ENCODE data around the gene PDLIM5. TPM values are rescaled to one million over a fixed set of nuclear protein-coding genes. Genes with fewer than 3 reads are reported as not detected.

PDLIM5 gene
- total RNA-seq, 3 donors from 2014 or later (not counting 1 experiment from before 2014, with no cell fraction given), result 41.8 to 94.8 (median 50.5) TPM

DNA sequence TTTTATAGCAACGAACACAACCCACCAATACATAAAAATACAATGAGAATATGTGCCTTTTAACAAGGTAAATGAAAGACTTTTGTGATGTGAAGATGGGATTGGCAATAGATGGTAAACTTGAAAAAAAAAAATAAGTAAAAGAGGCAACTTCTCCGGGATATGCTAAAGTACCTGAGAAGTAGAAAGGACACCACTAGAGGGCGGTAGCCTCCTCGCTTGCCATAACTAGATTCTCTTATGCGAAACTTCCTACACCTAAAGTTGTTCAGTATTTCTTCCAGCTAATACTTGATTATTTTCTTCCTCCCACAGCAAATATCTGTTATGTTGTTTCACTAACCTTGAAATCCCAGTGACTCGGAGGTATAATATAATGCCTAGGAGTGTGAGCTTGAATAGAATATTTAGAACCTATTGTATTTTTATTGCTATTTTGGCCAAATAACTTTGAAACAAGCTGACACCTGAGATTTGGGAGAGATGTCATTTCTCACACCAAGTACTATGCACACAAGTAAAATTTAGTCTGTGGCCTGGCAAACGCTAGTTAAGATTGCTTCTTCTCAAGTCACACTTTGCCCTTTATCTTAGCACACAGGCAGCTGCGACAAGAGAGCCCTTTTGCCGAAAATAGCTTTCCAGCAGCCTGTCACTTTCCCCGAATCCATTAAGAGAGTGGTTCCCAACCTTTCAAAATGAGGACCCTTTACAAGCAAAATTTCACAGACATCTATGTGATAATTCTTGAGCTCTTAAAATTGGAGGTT, 44.9 kb upstream of the PDLIM5 start:
- intact Hi-C loops (cut with micrococcal nuclease), result loop anchor here (1.0 kb wide), 2 partner anchors 44 to 189 kb away; partner anchors contain the start of gene PDLIM5
- H3K4me1 ChIP-seq (ENCODE audit: control insufficient read depth, insufficient read depth, low read length), result no peaks in the 10 kb centered on the region
- no peak overlapping the region for H3K4me3 Mint-ChIP-seq
- ATAC-seq (peak; percentile 64 to 85 (median 79)), DNase-seq (peak; percentile 22 to 86)
- H3K27me3 ChIP-seq (ENCODE audit: control insufficient read depth, insufficient read depth, low read length), result no peaks in the 10 kb centered on the region
- peaks cover 3 to 12% of the 10 kb centered on the region in 2 donors for H3K27me3 Mint-ChIP-seq (ENCODE audit: low read depth in 2 of 2)
- peak; percentile 91 for TF ChIP-seq CTCF (IDR thresholded peaks at IDR 0.05)
- H3K4me1 Mint-ChIP-seq, result no peaks in the 10 kb centered on the region
- WGBS (ENCODE audit: insufficient coverage), result 44% methylated on average over 8 of the region's 10 CpGs
- H3K27ac Mint-ChIP-seq, result no peak overlapping the region
- H3K36me3 Mint-ChIP-seq, result no peaks in the 10 kb centered on the region
- H3K4me3 ChIP-seq (ENCODE audit: low read length), result no peak overlapping the region
- no peaks in the 10 kb centered on the region for H3K9me3 ChIP-seq (ENCODE audit: control insufficient read depth, insufficient read depth, low read length)
- H3K36me3 ChIP-seq (ENCODE audit: control insufficient read depth, insufficient read depth, low read length), result no peaks in the 10 kb centered on the region
- H3K27ac ChIP-seq (ENCODE audit: low read length), result no peak overlapping the region
- no peaks in the 10 kb centered on the region for H3K9me3 Mint-ChIP-seq

DNA sequence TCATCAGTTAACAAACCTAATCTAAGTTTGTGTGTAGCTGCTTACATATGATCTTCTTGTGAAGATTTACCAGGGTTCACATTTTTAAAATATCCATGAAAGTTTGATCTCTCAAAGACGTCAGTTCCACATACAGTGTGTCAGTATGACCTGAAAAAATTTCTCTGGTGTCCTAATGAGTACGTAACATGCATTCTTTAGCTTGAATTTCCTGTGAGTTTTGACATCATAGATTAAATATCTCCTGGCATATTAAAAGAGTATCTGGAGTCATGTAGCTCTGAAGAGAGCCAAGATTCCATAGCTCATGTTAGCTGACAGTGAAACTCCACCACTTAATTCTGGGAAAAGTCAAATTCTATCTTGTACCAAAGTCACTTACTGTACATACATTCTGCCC, 43.9 kb upstream of the PDLIM5 start:
- Mint-ChIP-seq H3K27me3 (ENCODE audit: low read depth in 2 of 2) (peaks cover 6 to 22% of the 10 kb centered on the region in 2 donors), H3K4me3 (no peak overlapping the region), H3K9me3 (no peaks in the 10 kb centered on the region), H3K36me3 (no peaks in the 10 kb centered on the region), H3K4me1 (no peaks in the 10 kb centered on the region), H3K27ac (no peak overlapping the region)
- no peak for TF ChIP-seq CTCF (IDR thresholded peaks at IDR 0.05)
- DNase-seq, result no peak
- Histone ChIP-seq H3K27ac (ENCODE audit: low read length) (no peak overlapping the region), H3K4me3 (ENCODE audit: low read length) (no peak overlapping the region), H3K4me1 (ENCODE audit: control insufficient read depth, insufficient read depth, low read length) (no peaks in the 10 kb centered on the region), H3K36me3 (ENCODE audit: control insufficient read depth, insufficient read depth, low read length) (no peaks in the 10 kb centered on the region), H3K27me3 (ENCODE audit: control insufficient read depth, insufficient read depth, low read length) (no peaks in the 10 kb centered on the region), H3K9me3 (ENCODE audit: control insufficient read depth, insufficient read depth, low read length) (no peaks in the 10 kb centered on the region)
- ATAC-seq, result no peak
- intact Hi-C loops (cut with micrococcal nuclease), result no loop called here
- 78% methylated on average over 2 of the region's 2 CpGs for WGBS (ENCODE audit: insufficient coverage)

- Histone ChIP-seq H3K4me3 (ENCODE audit: low read length) (no peak overlapping the region), H3K4me1 (ENCODE audit: control insufficient read depth, insufficient read depth, low read length) (no peaks in the 10 kb centered on the region), H3K27ac (ENCODE audit: low read length) (no peak overlapping the region), H3K36me3 (ENCODE audit: control insufficient read depth, insufficient read depth, low read length) (no peaks in the 10 kb centered on the region), H3K27me3 (ENCODE audit: control insufficient read depth, insufficient read depth, low read length) (no peaks in the 10 kb centered on the region), H3K9me3 (ENCODE audit: control insufficient read depth, insufficient read depth, low read length) (no peaks in the 10 kb centered on the region)
- H3K27me3 Mint-ChIP-seq (ENCODE audit: low read depth in 2 of 2), result peaks cover 11 to 30% of the 10 kb centered on the region in 2 donors
- H3K4me3 Mint-ChIP-seq, result no peak overlapping the region
- DNase-seq (no peak), ATAC-seq (no peak)
- H3K4me1 Mint-ChIP-seq, result no peaks in the 10 kb centered on the region
- TF ChIP-seq CTCF (IDR thresholded peaks at IDR 0.05), result no peak
- intact Hi-C loops (cut with micrococcal nuclease), result no loop called here
- no peaks in the 10 kb centered on the region for H3K9me3 Mint-ChIP-seq
- no peaks in the 10 kb centered on the region for H3K36me3 Mint-ChIP-seq
- H3K27ac Mint-ChIP-seq, result no peak overlapping the region
- WGBS (ENCODE audit: insufficient coverage), result 94% methylated on average over 4 of the region's 5 CpGs
Measured at GRCh38 chr4:94408549-94409374, 43.0 kb upstream of the PDLIM5 start.

Data from natural killer cell (primary cell).